ENCODE measurements around the gene FADS2.

DNA sequence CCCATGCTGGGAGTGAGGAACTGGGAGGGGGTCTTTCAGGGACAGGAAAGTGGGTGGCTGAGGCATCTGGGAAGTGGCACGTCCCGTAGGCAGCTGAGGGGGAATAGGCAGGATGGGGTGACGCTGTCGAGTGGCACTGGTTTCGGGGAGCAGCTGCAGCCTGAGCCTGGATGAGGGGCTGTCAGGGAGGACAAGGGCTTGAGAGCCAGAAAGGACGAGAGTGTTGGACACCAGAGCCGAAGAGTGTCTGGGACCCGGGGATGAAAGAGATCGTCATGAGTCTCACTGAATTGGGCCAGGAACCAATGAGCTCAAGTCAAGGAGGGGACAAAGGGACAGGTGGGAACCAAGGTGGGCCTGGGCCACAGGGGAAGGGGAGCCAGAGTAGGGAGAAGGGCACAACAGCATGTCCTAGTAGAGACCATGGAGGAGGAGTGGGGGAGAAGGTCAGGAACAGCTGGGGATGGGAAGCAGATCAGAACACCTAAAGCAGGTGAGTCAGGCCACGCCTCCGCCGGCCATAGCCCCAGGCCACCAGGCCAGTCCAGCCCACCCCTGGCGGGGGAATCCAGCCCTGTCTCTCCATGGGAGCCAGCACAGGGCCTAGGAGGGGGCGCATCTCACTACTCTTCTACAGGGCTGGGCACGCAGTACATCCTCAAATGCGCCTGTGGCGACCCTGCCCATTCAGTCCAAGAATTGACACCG is 85.0 kb downstream of the FADS2 start:
- TF ChIP-seq, protein P1, sequence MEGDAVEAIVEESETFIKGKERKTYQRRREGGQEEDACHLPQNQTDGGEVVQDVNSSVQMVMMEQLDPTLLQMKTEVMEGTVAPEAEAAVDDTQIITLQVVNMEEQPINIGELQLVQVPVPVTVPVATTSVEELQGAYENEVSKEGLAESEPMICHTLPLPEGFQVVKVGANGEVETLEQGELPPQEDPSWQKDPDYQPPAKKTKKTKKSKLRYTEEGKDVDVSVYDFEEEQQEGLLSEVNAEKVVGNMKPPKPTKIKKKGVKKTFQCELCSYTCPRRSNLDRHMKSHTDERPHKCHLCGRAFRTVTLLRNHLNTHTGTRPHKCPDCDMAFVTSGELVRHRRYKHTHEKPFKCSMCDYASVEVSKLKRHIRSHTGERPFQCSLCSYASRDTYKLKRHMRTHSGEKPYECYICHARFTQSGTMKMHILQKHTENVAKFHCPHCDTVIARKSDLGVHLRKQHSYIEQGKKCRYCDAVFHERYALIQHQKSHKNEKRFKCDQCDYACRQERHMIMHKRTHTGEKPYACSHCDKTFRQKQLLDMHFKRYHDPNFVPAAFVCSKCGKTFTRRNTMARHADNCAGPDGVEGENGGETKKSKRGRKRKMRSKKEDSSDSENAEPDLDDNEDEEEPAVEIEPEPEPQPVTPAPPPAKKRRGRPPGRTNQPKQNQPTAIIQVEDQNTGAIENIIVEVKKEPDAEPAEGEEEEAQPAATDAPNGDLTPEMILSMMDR (conservative IDR thresholded peaks at IDR 0.05; ENCODE audit: low read depth, low read length) = no peak
- TF ChIP-seq EZH2 (IDR thresholded peaks at IDR 0.05; ENCODE audit: borderline replicate concordance, low read depth, low read length, poor library complexity, severe bottlenecking) = no peak

Measured in A673 (cell line).